Astrocyte of the spinal cord (primary cell): ENCODE results near the gene TM4SF18.

Source experiments
- DNase-seq: peaks from one replicate; pipeline ENCODE4 v3.0.0; 2011; ENCODE audit warnings: low read depth, low spot score
- H3K4me3 ChIP-seq: 2 replicates; pipeline ENCODE4 v1.5.1; 2011; ENCODE audit warnings: low read depth, mild to moderate bottlenecking, low read length, moderate library complexity
- CTCF ChIP-seq: IDR thresholded peaks from 2 replicates; pipeline ENCODE4 v1.5.1; 2012; ENCODE audit warnings: low read depth, mild to moderate bottlenecking, low read length, inconsistent platforms
- in situ Hi-C: cut with HindIII; loops from 2 replicates; pipeline ENCODE4 v1.10.0; 2017; ENCODE audit warnings: low sequenced_read_pairs

Gene TM4SF18

GRCh38 chr3:149330609-149331331 lies 2.7 kb downstream of the TM4SF18 start:
- in situ Hi-C loops, result no loop called here
- no peak overlapping the region for H3K4me3 ChIP-seq
- TF ChIP-seq CTCF, result no peak
- DNase-seq, result peak; percentile 26

DNA sequence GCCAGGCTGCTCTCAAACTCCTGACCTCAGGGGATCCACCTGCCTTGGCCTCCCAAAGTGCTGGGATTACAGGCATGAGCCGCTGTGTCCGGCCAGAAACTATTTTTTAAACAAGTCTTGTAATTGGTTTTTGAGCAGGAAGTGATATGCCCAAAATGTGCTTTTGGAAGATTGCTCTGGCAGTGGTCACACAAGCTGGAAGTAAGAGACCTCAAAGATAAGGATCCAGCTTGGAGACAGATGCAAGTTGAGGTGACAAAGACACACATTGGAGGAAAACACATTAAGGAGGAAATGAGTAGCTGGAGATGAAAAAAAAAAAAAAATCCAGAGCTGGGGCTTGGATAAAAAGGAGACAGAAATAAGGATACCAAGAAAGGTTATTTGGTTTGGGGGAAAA lies 6.3 kb downstream of the TM4SF18 start:
- no peak for TF ChIP-seq CTCF
- in situ Hi-C loops, result no loop called here
- DNase-seq, result no peak
- no peak overlapping the region for H3K4me3 ChIP-seq

DNA sequence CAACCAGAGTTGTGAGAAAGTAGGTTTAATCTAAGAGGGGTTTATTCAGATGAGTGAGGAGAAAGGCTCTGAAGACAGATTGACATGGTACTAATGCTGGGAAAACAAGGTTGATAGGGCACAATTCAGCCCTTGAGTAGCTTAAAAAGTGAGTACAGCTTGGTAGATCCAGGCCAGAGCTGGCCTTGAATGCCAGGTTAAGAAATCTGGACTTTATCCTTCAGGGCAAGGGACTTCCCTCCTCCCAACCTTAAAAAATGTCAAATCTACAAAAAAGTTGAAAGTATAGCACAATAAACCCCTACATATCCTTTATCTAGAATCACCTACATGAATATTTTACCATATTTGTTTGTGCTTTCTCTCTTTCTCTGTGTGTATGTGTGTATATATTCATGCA lies 7.9 kb downstream of the TM4SF18 start:
- in situ Hi-C loops, result no loop called here
- DNase-seq, result no peak
- no peak overlapping the region for H3K4me3 ChIP-seq
- TF ChIP-seq CTCF, result no peak

DNA sequence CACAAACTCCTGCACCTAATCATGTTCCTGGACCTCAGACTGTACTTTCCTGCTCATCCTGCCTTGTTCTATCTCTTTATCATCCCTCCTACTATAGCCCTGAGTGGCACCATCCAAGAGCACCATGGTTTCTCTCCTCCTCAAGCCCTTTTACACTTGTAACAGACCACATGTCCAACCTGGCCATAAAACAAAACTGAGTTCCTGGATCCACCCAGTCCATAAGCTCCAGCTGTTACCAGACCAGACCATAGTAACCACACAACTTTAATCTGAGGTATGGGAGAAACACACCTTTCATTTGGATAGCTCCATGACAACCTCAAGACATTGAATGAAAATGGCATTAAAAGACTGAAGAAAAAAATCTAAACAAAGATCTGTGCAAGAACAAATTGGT lies 9.1 kb downstream of the TM4SF18 start:
- TF ChIP-seq CTCF, result no peak
- in situ Hi-C loops, result no loop called here
- H3K4me3 ChIP-seq, result no peak overlapping the region
- no peak for DNase-seq

DNA sequence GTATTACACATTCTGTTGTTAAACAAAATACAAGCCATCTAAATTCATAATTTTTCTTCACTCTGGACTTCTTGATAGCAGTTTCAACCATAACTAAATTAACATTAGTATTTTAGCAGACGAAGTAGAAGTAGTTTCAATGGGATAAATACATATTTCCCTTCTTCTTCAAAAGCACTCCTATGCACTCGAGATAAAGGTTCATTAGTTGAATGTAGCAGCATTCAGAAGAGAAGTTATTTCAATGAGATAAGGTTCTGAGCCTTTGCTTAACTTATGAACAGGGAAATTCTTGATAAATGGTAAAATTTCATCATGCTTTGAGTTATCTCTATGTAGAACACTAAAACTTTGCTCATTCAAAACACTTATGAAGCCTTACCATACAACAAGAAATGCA lies 11.8 kb downstream of the TM4SF18 start:
- DNase-seq, result no peak
- no peak overlapping the region for H3K4me3 ChIP-seq
- in situ Hi-C loops, result no loop called here
- TF ChIP-seq CTCF, result no peak

- DNase-seq, result no peak
- H3K4me3 ChIP-seq, result no peak overlapping the region
- TF ChIP-seq CTCF, result no peak
- in situ Hi-C loops, result no loop called here
Observed at GRCh38 chr3:149321136-149321535, 12.3 kb downstream of the TM4SF18 start.
